ENCODE measurements around the gene LOX.

Gene LOX

DNA sequence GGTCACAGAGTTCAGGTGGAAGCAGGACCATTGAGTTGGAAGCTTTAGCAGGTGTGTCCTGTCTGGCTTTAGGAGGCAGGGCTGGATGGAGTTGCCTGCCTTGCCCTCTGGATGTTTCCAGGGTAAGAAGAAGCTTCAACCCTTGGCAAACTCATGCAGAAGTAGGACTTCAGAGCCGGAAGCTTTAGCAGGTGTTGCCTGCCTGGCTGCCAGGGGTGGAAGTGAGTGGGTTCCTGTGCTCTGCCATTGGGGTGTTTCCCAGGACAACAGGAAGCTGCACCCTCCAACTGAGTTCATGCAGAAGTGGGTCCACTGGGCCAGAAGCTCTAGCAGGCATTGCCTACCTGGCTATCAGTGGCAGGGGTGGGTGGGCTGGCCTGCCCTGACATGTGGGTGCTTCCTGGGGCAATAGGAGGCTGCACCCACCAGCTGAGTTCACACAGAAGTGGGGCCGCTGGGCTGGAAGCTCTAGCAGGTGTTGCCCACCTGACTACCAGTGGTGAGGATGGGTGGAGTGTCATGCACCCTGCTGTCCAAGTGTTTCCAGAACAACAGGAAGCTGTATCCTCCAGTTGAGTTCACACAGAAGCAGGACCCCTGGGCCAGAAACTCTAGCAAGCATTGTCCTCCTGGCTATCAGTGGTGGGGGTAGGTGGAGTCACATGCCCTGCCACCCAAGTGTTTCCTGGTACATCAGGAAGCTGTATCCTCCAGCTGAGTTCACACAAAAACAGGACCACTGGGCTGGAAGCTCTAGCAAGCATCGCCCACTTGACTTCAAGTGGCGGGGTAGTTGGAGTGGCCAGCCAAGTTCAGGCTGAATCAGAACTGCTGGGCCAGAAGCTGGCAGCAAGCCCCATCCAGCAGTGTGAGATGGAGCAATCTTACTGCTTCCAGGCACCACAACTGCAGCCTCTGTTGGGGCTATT, 24.6 kb downstream of the LOX start:
- no peak for DNase-seq (ENCODE audit: low read depth)

DNA sequence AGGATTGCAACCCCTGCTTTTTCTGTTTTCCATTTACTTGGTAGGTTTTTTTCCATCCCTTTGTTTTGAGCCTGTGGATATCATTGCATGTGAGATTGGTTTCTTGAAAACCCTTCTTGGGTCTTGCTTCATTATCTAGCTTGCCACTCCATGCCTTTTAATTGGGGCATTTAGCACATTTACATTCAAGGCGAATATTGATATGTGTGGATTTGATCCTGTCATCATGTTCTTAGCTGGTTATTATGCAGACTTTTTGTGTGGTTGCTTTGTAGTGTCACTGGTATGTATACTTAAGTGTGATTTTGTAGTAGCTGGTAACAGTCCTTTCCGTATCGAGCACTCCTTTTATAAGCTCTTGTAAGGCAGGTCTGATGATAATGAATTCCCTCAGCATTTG, 26.5 kb downstream of the LOX start:
- no peak for DNase-seq (ENCODE audit: low read depth)

- no peak for DNase-seq (ENCODE audit: low read depth)
Measured at GRCh38 chr5:122050959-122051358, 27.1 kb downstream of the LOX start.

DNA sequence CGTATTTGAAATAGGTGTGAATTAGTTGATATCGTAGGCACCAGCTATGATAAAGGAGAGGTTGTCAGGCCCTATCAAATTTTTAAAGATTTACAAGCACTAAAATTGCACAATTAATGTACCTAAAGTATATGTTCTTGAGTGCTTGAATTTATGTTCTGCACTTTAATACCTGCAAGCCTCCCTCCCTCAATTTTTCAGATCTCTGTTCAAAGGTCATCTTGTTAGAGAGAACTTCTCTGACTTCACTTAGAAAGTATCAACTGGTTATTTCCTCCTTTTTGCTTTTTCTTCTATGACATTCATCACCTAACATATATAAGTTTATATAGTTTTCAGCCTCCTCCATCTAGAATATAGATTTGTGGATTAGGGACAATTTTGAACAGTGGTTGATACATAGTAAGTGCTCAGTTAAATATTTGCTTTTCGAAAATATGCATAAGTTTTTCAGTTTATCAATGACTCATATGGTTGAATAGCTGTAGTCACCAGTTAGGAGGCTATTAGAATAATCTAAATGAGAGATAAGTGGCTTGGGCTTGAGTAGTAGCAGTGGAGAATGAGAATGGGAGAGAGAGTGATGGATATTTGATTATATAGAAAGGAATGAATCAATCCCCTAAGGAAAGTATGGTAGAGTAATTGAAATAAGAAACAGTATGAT, 37.3 kb downstream of the LOX start:
- DNase-seq (ENCODE audit: low read depth), result no peak

DNA sequence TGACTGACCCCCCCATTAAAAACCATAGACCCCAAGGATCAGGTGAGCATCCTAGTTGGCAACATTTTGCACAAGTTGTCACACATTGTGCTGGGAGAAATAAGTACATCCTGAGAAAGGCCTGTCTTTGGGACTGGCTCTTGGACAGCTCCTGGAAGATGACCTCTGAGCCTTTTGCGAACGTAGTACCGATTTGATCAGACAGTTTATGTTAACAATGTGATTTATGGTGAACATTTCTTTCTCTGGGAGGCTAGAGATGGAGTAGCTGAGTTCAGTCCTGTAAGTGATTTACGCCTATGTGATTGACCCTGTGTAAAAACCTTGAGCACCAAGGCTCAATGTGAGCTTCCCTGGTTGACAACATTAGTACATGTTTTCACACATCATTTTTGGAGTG, 41.7 kb downstream of the LOX start:
- no peak for DNase-seq (ENCODE audit: low read depth)

DNA sequence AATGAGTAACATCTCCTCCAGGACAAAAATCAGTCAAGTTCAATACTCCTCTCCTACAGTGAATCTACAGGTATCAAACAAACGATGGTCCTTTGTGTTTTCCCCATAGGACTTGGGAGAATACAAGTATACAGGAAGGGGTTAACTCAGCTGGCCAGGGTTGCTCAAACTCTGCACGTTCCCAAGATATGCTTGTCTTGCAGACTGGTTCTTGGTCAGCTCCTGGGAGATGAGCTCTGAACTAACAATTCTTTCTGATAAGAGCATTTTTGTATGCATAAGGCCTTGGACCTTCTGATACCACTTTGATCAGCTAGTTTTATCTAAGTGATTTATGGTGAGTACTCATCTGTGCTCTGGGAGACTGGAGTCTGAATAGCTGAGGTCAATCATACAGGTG, 42.1 kb downstream of the LOX start:
- no peak for DNase-seq (ENCODE audit: low read depth)

GRCh38 chr5:122031836-122032235, 46.2 kb downstream of the LOX start:
- no peak for DNase-seq (ENCODE audit: low read depth)

GRCh38 chr5:122030251-122030650, 47.8 kb downstream of the LOX start:
- no peak for DNase-seq (ENCODE audit: low read depth)

GRCh38 chr5:122029818-122030217, 48.2 kb downstream of the LOX start:
- DNase-seq (ENCODE audit: low read depth), result no peak

- DNase-seq (ENCODE audit: low read depth), result no peak
Measured at GRCh38 chr5:122022966-122023365, 55.1 kb downstream of the LOX start.

GRCh38 chr5:122019919-122020590, 58.0 kb downstream of the LOX start:
- no peak for DNase-seq (ENCODE audit: low read depth)

- no peak for DNase-seq (ENCODE audit: low read depth)
Measured at GRCh38 chr5:122015471-122015870, 62.6 kb downstream of the LOX start.

GRCh38 chr5:122014236-122014935, 63.7 kb downstream of the LOX start:
- DNase-seq (ENCODE audit: low read depth), result no peak
